Measurements from ENCODE around the gene KCNT1. TPM values are rescaled to one million over a fixed set of nuclear protein-coding genes. Genes with fewer than 3 reads are reported as not detected.

The KCNT1 gene
- total and polyA plus RNA-seq, 2 donors (not counting 3 experiments of a cell fraction or from before 2014, with no cell fraction given): not detected

DNA sequence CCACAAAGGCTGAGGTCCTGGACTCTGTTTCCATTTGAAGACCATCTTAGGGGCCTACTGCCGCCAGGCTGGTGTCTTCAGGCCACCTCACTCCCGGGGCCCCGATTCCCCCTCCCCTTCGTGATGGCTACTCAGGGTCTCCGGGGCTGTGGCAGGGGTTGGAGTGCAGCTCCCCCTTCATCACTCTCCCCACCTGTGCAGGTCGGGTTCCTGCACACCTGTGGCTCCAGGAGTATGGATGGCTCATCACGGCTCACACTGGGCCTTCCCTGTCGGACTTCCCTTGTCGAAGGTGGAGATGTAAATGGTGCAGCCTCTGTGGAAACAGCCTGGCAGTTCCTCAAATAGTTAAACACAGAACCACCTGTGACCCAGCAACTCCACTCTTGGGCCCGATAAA, 27.0 kb upstream of the KCNT1 start:
- Histone ChIP-seq H2AFZ (ENCODE audit: low read depth, low read length) (no peak overlapping the region), H3K27me3 (ENCODE audit: control insufficient read depth in 2 of 2, insufficient read depth in 2 of 2, low read length in 2 of 2) (no peaks in the 10 kb centered on the region), H3K4me1 (ENCODE audit: control insufficient read depth, extremely low read depth, insufficient read depth, low read length) (no peaks in the 10 kb centered on the region), H4K20me1 (replicated peaks; ENCODE audit: control insufficient read depth, extremely low read depth, insufficient read depth, low read length) (no peaks in the 10 kb centered on the region), H3K4me3 (replicated peaks in 1 of 3; ENCODE audit: insufficient read depth in 1 of 3, low read depth in 1 of 3, low read length in 3 of 3) (no peak overlapping the region), H3K36me3 (ENCODE audit: control insufficient read depth in 2 of 2, extremely low read depth in 1 of 2, insufficient read depth in 2 of 2, low read length in 2 of 2) (no peaks in the 10 kb centered on the region), H3K9ac (replicated peaks; ENCODE audit: extremely low read depth, insufficient read depth, low read length) (no peak overlapping the region), H3K9me3 (replicated peaks; ENCODE audit: control insufficient read depth, insufficient read depth, low read length) (no peaks in the 10 kb centered on the region), H3K9me1 (replicated peaks; ENCODE audit: control insufficient read depth, extremely low read depth, insufficient read depth, low read length) (no peaks in the 10 kb centered on the region), H3K4me2 (ENCODE audit: insufficient read depth, low read length) (no peak overlapping the region), H3K79me2 (ENCODE audit: control insufficient read depth, insufficient read depth, low read length) (no peaks in the 10 kb centered on the region), H3K27ac (ENCODE audit: insufficient read depth, low read depth, low read length) (no peak overlapping the region)
- POLR2A ChIA-PET: no interaction called here
- intact Hi-C loops (cut with micrococcal nuclease): no loop called here
- DNase-seq (ENCODE audit: low read depth, low spot score): no peak
- TF ChIP-seq, protein P1, sequence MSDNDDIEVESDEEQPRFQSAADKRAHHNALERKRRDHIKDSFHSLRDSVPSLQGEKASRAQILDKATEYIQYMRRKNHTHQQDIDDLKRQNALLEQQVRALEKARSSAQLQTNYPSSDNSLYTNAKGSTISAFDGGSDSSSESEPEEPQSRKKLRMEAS (IDR thresholded peaks at IDR 0.05; ENCODE audit: insufficient read depth, insufficient read length): no peak
- TF ChIP-seq EZH2 (IDR thresholded peaks at IDR 0.05; ENCODE audit: borderline replicate concordance, low read depth, low read length, severe bottlenecking): no peak
- TF ChIP-seq, protein P2, sequence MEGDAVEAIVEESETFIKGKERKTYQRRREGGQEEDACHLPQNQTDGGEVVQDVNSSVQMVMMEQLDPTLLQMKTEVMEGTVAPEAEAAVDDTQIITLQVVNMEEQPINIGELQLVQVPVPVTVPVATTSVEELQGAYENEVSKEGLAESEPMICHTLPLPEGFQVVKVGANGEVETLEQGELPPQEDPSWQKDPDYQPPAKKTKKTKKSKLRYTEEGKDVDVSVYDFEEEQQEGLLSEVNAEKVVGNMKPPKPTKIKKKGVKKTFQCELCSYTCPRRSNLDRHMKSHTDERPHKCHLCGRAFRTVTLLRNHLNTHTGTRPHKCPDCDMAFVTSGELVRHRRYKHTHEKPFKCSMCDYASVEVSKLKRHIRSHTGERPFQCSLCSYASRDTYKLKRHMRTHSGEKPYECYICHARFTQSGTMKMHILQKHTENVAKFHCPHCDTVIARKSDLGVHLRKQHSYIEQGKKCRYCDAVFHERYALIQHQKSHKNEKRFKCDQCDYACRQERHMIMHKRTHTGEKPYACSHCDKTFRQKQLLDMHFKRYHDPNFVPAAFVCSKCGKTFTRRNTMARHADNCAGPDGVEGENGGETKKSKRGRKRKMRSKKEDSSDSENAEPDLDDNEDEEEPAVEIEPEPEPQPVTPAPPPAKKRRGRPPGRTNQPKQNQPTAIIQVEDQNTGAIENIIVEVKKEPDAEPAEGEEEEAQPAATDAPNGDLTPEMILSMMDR (IDR thresholded peaks at IDR 0.05; ENCODE audit: extremely low read depth in 1 of 2, insufficient read depth in 1 of 2, low read depth in 1 of 2, low read length in 2 of 2): no peak
- no peak for TF ChIP-seq POLR2A (IDR thresholded peaks at IDR 0.05; ENCODE audit: low read depth, low read length)
- no peak for TF ChIP-seq POLR2AphosphoS5 (IDR thresholded peaks at IDR 0.05; ENCODE audit: insufficient read depth, low read depth, low read length)
- no peak for TF ChIP-seq JUN (IDR thresholded peaks at IDR 0.05; ENCODE audit: borderline replicate concordance, insufficient read depth, insufficient read length, low read depth)
- TF ChIP-seq MYC (IDR thresholded peaks at IDR 0.05; ENCODE audit: low read depth, low read length): no peak
- TF ChIP-seq FOS (IDR thresholded peaks at IDR 0.05; ENCODE audit: borderline replicate concordance, insufficient read depth, low read length): no peak
- TF ChIP-seq GATA2 (IDR thresholded peaks at IDR 0.05; ENCODE audit: insufficient read depth, insufficient read length, low read depth, low read length): no peak
- CTCF ChIA-PET: no interaction called here
- dilution Hi-C loops (cut with MboI; ENCODE audit: extremely low pct_ligation_motif_present, low sequenced_read_pairs): no loop called here
- no TSS peak for BruUV-seq (replicated peaks)
- FAIRE-seq: no peak
